Liver (tissue), 9 donors: ENCODE measurements around the gene CFAP99. TPM values are rescaled to one million over a fixed set of nuclear protein-coding genes. Genes with fewer than 3 reads are reported as not detected.

ENCODE experiments used
- DNase-seq: peaks from one replicate; pipeline ENCODE4 v3.0.0-alpha.2; 2017; ENCODE audit warnings: low spot score
- H3K27ac ChIP-seq, 2 donors: one replicate each; pipeline ENCODE4 v1.7.0; 2013; ENCODE audit warnings: inconsistent platforms in 2 of 2, low read length in 2 of 2, control low read depth in 1 of 2, low read depth in 1 of 2, mild to moderate bottlenecking in 1 of 2
- H3K27me3 ChIP-seq, 4 donors: one replicate each; pipeline versions ENCODE4 v1.6.1 to v1.7.0; 2013; ENCODE audit warnings: low read length in 3 of 4, inconsistent platforms in 1 of 4, mild to moderate bottlenecking in 1 of 4, moderate library complexity in 1 of 4; ENCODE audit not compliant: control insufficient read depth in 4 of 4, insufficient read depth in 4 of 4
- H3K36me3 ChIP-seq, 4 donors: one replicate each; pipeline versions ENCODE4 v1.6.1 to v1.7.0; 2013; ENCODE audit warnings: low read length in 3 of 4, mild to moderate bottlenecking in 3 of 4, low read depth in 1 of 4, moderate library complexity in 1 of 4; ENCODE audit not compliant: control insufficient read depth in 4 of 4, insufficient read depth in 3 of 4
- H3K4me1 ChIP-seq, 4 donors: one replicate each; pipeline versions ENCODE4 v1.6.1 to v1.7.0; 2013; ENCODE audit warnings: low read length in 3 of 4, mild to moderate bottlenecking in 3 of 4, moderate library complexity in 1 of 4; ENCODE audit not compliant: control insufficient read depth in 4 of 4, insufficient read depth in 4 of 4
- H3K4me3 ChIP-seq, 3 donors: one replicate each; pipeline versions ENCODE4 v1.6.1 to v1.7.0; 2013; ENCODE audit warnings: low read length in 3 of 3, control low read depth in 1 of 3, low read depth in 1 of 3, mild to moderate bottlenecking in 1 of 3
- H3K9ac ChIP-seq, 2 donors: one replicate each; pipeline ENCODE4 v1.7.0; 2013; ENCODE audit warnings: low read length in 2 of 2, mild to moderate bottlenecking in 2 of 2, moderate library complexity in 2 of 2, control low read depth in 1 of 2, low read depth in 1 of 2
- H3K9me3 ChIP-seq, 4 donors: one replicate each; pipeline versions ENCODE4 v1.6.1 to v1.7.0; 2013; ENCODE audit warnings: low read length in 3 of 4; ENCODE audit not compliant: control insufficient read depth in 4 of 4
- ATF3 ChIP-seq: IDR thresholded peaks from 2 replicates; pipeline ENCODE4 v1.6.1; 2016; ENCODE audit warnings: antibody characterized with exemption
- EGR1 ChIP-seq, 2 donors: IDR thresholded peaks; 2 replicates each; pipeline ENCODE4 v1.6.1; 2016 to 2018; ENCODE audit warnings: antibody characterized with exemption in 2 of 2, low read depth in 2 of 2
- FOXA1 ChIP-seq: IDR thresholded peaks from 2 replicates; pipeline ENCODE4 v1.6.1; 2016; ENCODE audit warnings: antibody characterized with exemption
- FOXA2 ChIP-seq: IDR thresholded peaks from 2 replicates; pipeline ENCODE4 v1.6.1; 2016; ENCODE audit warnings: antibody characterized with exemption
- GABPA ChIP-seq, 2 donors: IDR thresholded peaks in 1 of 2; conservative IDR thresholded peaks in 1 of 2; 2 replicates each; pipeline ENCODE4 v1.6.1; 2016; ENCODE audit warnings: antibody characterized with exemption in 2 of 2, mild to moderate bottlenecking in 1 of 2, moderate library complexity in 1 of 2
- HNF4A ChIP-seq, 2 donors: conservative IDR thresholded peaks; 2 replicates each; pipeline ENCODE4 v1.6.1; 2016; ENCODE audit warnings: antibody characterized with exemption in 2 of 2, mild to moderate bottlenecking in 2 of 2
- HNF4G ChIP-seq: IDR thresholded peaks from 2 replicates; pipeline ENCODE4 v1.6.1; 2016; ENCODE audit warnings: antibody characterized with exemption
- JUND ChIP-seq, 2 donors: IDR thresholded peaks; 2 replicates each; pipeline ENCODE4 v1.6.1; 2016; ENCODE audit warnings: antibody characterized with exemption in 2 of 2
- NR2F2 ChIP-seq: IDR thresholded peaks from 2 replicates; pipeline ENCODE4 v1.6.1; 2016; ENCODE audit warnings: antibody characterized with exemption
- RAD21 ChIP-seq, 2 donors: IDR thresholded peaks; 2 replicates each; pipeline ENCODE4 v1.6.1; 2016; ENCODE audit warnings: antibody characterized with exemption in 2 of 2, mild to moderate bottlenecking in 2 of 2
- RXRA ChIP-seq, 2 donors: IDR thresholded peaks; 2 replicates each; pipeline ENCODE4 v1.6.1; 2017 to 2018; ENCODE audit warnings: antibody characterized with exemption in 2 of 2, mild to moderate bottlenecking in 1 of 2
- SP1 ChIP-seq: IDR thresholded peaks from 2 replicates; pipeline ENCODE4 v1.6.1; 2018; ENCODE audit warnings: antibody characterized with exemption, mild to moderate bottlenecking
- TAF1 ChIP-seq: conservative IDR thresholded peaks from 2 replicates; pipeline ENCODE4 v1.6.1; 2016; ENCODE audit warnings: antibody characterized with exemption, mild to moderate bottlenecking
- YY1 ChIP-seq: IDR thresholded peaks from 2 replicates; pipeline ENCODE4 v1.6.1; 2016; ENCODE audit warnings: antibody characterized with exemption, mild to moderate bottlenecking
- ZBTB33 ChIP-seq: IDR thresholded peaks from 2 replicates; pipeline ENCODE4 v1.6.1; 2016; ENCODE audit warnings: antibody characterized with exemption
- WGBS: extraction: QIAGEN DNeasy Blood & Tissue Kit; methylation state at CpG from one replicate; pipeline ENCODE4 v1.1.7; 2013; 5-methylcytosine and 5-hydroxymethylcytosine counted together
- polyA plus RNA-seq, 2 donors: library from polyadenylated mRNA; stranded (reverse) in 1 of 2; unstranded in 1 of 2; fragments of 200-250 nt in 1 of 2; fragments of >200 nt in 1 of 2; fragmentation: Nextera tagmentation in 1 of 2; extraction: Ambion mirVana in 1 of 2; gene quantifications; one replicate each; pipeline versions ENCODE4 v1.2.1 to v1.2.3, GENCODE V29; 2013 to 2015
- total RNA-seq, 2 donors: library from RNA; depleted of rRNA; stranded (reverse); fragments of >200 nt; gene quantifications; one replicate each; pipeline ENCODE4 v1.2.3, GENCODE V29; 2014
- TF ChIP-seq, protein P1 (sequence below): fragments of 150-350 bp; IDR thresholded peaks from 2 replicates; pipeline ENCODE4 v1.5.1; 2017; ENCODE audit warnings: improper control_type of control experiment, low read depth, low read length; ENCODE audit not compliant: missing input control
- TF ChIP-seq, protein P2 (sequence below): IDR thresholded peaks from 2 replicates; pipeline ENCODE4 v1.6.1; 2016; ENCODE audit warnings: antibody characterized with exemption
- TF ChIP-seq, protein P3 (sequence below): IDR thresholded peaks from 2 replicates; pipeline ENCODE4 v1.6.1; 2016; ENCODE audit warnings: antibody characterized with exemption, mild to moderate bottlenecking
- donor health status: healthy.
- donor health status: healthy.
- donor health status: healthy.
- donor health status: healthy.
- donor health status: healthy.

Gene CFAP99
- total and polyA plus RNA-seq, 4 donors = 0.33 to 0.36 TPM; not detected in 2

DNA sequence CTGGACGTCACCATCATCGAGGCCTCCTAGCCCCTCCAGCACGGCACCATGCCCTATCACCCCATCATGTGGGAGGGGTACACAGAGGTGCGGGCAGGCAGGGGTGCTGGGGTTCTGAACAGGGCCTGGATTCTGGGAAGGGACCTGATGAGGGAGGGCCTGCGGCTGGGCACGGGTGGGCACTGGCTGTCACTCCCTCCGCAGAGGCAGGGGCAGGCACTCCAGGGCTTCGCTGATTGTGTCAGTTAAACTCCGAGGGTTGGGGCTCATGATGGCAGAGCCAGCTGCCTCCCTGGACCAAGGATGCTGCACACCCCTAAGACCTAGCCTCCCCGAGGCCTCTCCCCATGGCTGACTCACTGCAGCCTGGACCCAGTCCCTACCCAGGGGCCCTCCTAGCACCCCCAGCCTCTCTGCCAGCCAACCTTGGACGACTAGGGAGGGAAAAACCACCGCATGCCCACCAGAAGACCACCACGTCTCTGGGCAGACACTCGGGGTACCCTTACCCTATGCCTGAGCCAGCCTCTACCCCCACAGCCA, 46.2 kb upstream of the CFAP99 start:
- 90% methylated on average over 14 of the region's 14 CpGs for WGBS
- TF ChIP-seq FOXA1 (no peak), FOXA2 (no peak)
- H3K9me3 ChIP-seq = peaks cover 0 to 3% (median 0%) of the 10 kb centered on the region in 4 donors
- no peaks in the 10 kb centered on the region for H3K27me3 ChIP-seq
- H3K9ac ChIP-seq = no peak overlapping the region
- H3K27ac ChIP-seq = no peak overlapping the region
- no peaks in the 10 kb centered on the region for H3K4me1 ChIP-seq
- no peaks in the 10 kb centered on the region for H3K36me3 ChIP-seq
- DNase-seq = no peak
- no peak overlapping the region for H3K4me3 ChIP-seq

DNA sequence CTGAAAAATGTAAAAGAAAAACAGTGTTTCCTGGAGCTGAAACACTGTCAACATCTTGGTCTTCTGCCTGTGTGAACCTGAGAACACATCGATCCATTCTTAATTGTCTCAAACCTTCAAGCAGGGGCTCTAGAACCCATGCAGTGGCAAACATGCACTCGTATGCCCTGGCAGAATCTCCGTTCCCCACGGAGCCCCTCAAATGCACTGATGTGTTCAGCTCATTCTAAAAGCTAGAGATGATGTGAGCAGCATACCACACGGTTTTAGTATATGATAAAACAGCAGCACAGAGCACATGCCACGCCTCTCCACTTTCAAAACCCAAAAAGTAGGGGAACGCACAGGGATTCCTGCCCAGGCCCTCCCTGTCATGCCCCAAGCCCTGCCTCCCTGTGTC, 45.2 kb upstream of the CFAP99 start:
- DNase-seq = no peak
- Histone ChIP-seq H3K4me3 (no peak overlapping the region), H3K36me3 (no peaks in the 10 kb centered on the region), H3K9me3 (peaks cover 0 to 3% (median 0%) of the 10 kb centered on the region in 4 donors), H3K27me3 (no peaks in the 10 kb centered on the region), H3K9ac (no peak overlapping the region), H3K27ac (no peak overlapping the region), H3K4me1 (no peaks in the 10 kb centered on the region)
- WGBS = 94% methylated on average over 7 of the region's 7 CpGs
- TF ChIP-seq, protein P1, sequence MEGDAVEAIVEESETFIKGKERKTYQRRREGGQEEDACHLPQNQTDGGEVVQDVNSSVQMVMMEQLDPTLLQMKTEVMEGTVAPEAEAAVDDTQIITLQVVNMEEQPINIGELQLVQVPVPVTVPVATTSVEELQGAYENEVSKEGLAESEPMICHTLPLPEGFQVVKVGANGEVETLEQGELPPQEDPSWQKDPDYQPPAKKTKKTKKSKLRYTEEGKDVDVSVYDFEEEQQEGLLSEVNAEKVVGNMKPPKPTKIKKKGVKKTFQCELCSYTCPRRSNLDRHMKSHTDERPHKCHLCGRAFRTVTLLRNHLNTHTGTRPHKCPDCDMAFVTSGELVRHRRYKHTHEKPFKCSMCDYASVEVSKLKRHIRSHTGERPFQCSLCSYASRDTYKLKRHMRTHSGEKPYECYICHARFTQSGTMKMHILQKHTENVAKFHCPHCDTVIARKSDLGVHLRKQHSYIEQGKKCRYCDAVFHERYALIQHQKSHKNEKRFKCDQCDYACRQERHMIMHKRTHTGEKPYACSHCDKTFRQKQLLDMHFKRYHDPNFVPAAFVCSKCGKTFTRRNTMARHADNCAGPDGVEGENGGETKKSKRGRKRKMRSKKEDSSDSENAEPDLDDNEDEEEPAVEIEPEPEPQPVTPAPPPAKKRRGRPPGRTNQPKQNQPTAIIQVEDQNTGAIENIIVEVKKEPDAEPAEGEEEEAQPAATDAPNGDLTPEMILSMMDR = no peak
- TF ChIP-seq ATF3 = no peak
- TF ChIP-seq FOXA1 = no peak
- no peak for TF ChIP-seq HNF4A (conservative IDR thresholded peaks at IDR 0.05)
- no peak for TF ChIP-seq HNF4G
- TF ChIP-seq NR2F2 = no peak
- no peak for TF ChIP-seq TAF1
- no peak for TF ChIP-seq RXRA (IDR thresholded peaks at IDR 0.05)
- no peak for TF ChIP-seq GABPA (IDR thresholded peaks at IDR 0.05 in 1 of 2, conservative IDR thresholded peaks at IDR 0.05 in 1 of 2)
- TF ChIP-seq FOXA2 = no peak
- no peak for TF ChIP-seq RAD21 (IDR thresholded peaks at IDR 0.05)
- no peak for TF ChIP-seq YY1
- TF ChIP-seq JUND (IDR thresholded peaks at IDR 0.05) = no peak
- TF ChIP-seq SP1 = no peak
- no peak for TF ChIP-seq EGR1 (IDR thresholded peaks at IDR 0.05; ENCODE audit: low read depth in 2 of 2)
- TF ChIP-seq, protein P2, sequence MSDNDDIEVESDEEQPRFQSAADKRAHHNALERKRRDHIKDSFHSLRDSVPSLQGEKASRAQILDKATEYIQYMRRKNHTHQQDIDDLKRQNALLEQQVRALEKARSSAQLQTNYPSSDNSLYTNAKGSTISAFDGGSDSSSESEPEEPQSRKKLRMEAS = no peak
- TF ChIP-seq ZBTB33 = no peak
- TF ChIP-seq, protein P3, sequence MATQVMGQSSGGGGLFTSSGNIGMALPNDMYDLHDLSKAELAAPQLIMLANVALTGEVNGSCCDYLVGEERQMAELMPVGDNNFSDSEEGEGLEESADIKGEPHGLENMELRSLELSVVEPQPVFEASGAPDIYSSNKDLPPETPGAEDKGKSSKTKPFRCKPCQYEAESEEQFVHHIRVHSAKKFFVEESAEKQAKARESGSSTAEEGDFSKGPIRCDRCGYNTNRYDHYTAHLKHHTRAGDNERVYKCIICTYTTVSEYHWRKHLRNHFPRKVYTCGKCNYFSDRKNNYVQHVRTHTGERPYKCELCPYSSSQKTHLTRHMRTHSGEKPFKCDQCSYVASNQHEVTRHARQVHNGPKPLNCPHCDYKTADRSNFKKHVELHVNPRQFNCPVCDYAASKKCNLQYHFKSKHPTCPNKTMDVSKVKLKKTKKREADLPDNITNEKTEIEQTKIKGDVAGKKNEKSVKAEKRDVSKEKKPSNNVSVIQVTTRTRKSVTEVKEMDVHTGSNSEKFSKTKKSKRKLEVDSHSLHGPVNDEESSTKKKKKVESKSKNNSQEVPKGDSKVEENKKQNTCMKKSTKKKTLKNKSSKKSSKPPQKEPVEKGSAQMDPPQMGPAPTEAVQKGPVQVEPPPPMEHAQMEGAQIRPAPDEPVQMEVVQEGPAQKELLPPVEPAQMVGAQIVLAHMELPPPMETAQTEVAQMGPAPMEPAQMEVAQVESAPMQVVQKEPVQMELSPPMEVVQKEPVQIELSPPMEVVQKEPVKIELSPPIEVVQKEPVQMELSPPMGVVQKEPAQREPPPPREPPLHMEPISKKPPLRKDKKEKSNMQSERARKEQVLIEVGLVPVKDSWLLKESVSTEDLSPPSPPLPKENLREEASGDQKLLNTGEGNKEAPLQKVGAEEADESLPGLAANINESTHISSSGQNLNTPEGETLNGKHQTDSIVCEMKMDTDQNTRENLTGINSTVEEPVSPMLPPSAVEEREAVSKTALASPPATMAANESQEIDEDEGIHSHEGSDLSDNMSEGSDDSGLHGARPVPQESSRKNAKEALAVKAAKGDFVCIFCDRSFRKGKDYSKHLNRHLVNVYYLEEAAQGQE = no peak
